Natural killer cell (primary cell): ENCODE measurements around the gene FNTB. TPM values are rescaled to one million over a fixed set of nuclear protein-coding genes. Genes with fewer than 3 reads are reported as not detected.
A peak's percentile ranks its signal among the peaks of the same experiment; 100 is the strongest.

Experiments used
- ATAC-seq, 3 donors: fragments of 150-1000 bp in 2 of 3; fragments of 200-7000 bp in 1 of 3; cut with Tn5 transposase; 1 replicate in 1 of 3; 2 replicates in 2 of 3; pipeline ENCODE4 v1.10.0; 2021; ENCODE audit warnings: mild to moderate bottlenecking in 2 of 3, moderate library complexity in 2 of 3
- DNase-seq, 2 donors: peaks; one replicate each; pipeline versions ENCODE4 v3.0.0 to v3.0.0-alpha.2; 2013 to 2021; ENCODE audit warnings: mixed read lengths in 1 of 2
- H3K27ac ChIP-seq: one replicate; pipeline ENCODE4 v1.5.1; 2013; ENCODE audit warnings: mild to moderate bottlenecking, low read length
- H3K27me3 ChIP-seq: one replicate; pipeline ENCODE4 v1.6.1; 2013; ENCODE audit warnings: low read length; ENCODE audit not compliant: control insufficient read depth, insufficient read depth
- H3K36me3 ChIP-seq: one replicate; pipeline ENCODE4 v1.6.1; 2013; ENCODE audit warnings: low read length; ENCODE audit not compliant: control insufficient read depth, insufficient read depth
- H3K4me1 ChIP-seq: one replicate; pipeline ENCODE4 v1.6.1; 2013; ENCODE audit warnings: low read length; ENCODE audit not compliant: control insufficient read depth, insufficient read depth
- H3K4me3 ChIP-seq: one replicate; pipeline ENCODE4 v1.5.1; 2013; ENCODE audit warnings: low read length
- H3K9me3 ChIP-seq: one replicate; pipeline ENCODE4 v1.6.1; 2013; ENCODE audit warnings: low read length; ENCODE audit not compliant: control insufficient read depth, insufficient read depth
- H3K27ac Mint-ChIP-seq, 2 donors: one replicate each; pipeline ENCODE4 v1.8.0; 2022; ENCODE audit warnings: mild to moderate bottlenecking in 2 of 2, mixed read lengths in 2 of 2, moderate library complexity in 1 of 2
- H3K27me3 Mint-ChIP-seq, 2 donors: one replicate each; pipeline ENCODE4 v1.8.0; 2022; ENCODE audit warnings: low read depth in 2 of 2, mixed read lengths in 2 of 2
- H3K36me3 Mint-ChIP-seq: one replicate; pipeline ENCODE4 v1.8.0; 2022; ENCODE audit warnings: mixed read lengths
- H3K4me1 Mint-ChIP-seq, 2 donors: one replicate each; pipeline ENCODE4 v1.8.0; 2022; ENCODE audit warnings: mixed read lengths in 2 of 2
- H3K4me3 Mint-ChIP-seq: one replicate; pipeline ENCODE4 v1.8.0; 2022; ENCODE audit warnings: mild to moderate bottlenecking, moderate library complexity, mixed read lengths
- H3K9me3 Mint-ChIP-seq, 2 donors: one replicate each; pipeline ENCODE4 v1.8.0; 2022; ENCODE audit warnings: mixed read lengths in 2 of 2
- CTCF ChIP-seq: fragments of 200-600 bp; IDR thresholded peaks from one replicate; pipeline ENCODE4 v1.8.0; 2022; ENCODE audit warnings: antibody characterized with exemption
- WGBS: methylation state at CpG from one replicate; pipeline ENCODE4 v1.1.7; 2013; ENCODE audit warnings: missing lambda C conversion rate; ENCODE audit not compliant: insufficient coverage; 5-methylcytosine and 5-hydroxymethylcytosine counted together
- intact Hi-C: fragments of 100-400 bp; cut with micrococcal nuclease; formaldehyde crosslinking; loops from one replicate; pipeline ENCODE4 v1.14.2; 2022
- total RNA-seq, 4 donors: library from RNA; stranded (reverse); fragments of 120-200 nt in 1 of 4; gene quantifications; one replicate each; pipeline versions ENCODE4 v1.2.3 to v1.2.4, GENCODE V29; 2013 to 2022

FNTB gene
- total RNA-seq, 3 donors from 2014 or later (not counting 1 experiment from before 2014, with no cell fraction given), result 4.0 to 8.7 (median 8.4) TPM

DNA sequence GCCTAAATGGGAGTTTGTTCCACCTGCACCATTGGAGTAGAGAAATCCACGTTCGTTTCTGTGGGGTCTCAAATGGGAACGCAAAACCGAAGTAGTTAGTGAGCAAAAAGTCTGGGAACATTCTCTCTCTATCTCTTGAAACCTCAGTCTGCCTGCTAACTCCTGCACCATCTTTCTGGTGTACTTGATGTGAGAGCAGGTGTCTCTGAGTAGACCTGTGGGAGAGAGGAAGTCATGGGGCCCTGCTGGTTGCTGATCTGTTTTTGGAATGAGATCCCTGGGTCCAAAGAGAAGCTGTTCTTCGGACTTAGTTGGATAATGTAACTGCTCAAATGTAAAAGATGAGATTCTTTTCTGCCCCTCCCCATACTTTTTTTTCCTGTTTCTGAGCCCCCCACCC lies 58.3 kb downstream of the FNTB start:
- Mint-ChIP-seq H3K4me1 (peaks cover 22 to 26% of the 10 kb centered on the region in 2 donors), H3K36me3 (peaks cover 8% of the 10 kb centered on the region), H3K4me3 (no peak overlapping the region), H3K27ac (no peak overlapping the region), H3K9me3 (no peaks in the 10 kb centered on the region), H3K27me3 (no peaks in the 10 kb centered on the region)
- Histone ChIP-seq H3K4me3 (no peak overlapping the region), H3K9me3 (no peaks in the 10 kb centered on the region), H3K27me3 (no peaks in the 10 kb centered on the region), H3K36me3 (peaks cover 13% of the 10 kb centered on the region), H3K27ac (no peak overlapping the region), H3K4me1 (peaks cover 11% of the 10 kb centered on the region)
- DNase-seq (no peak), ATAC-seq (no peak)
- TF ChIP-seq CTCF, result no peak
- 77% methylated on average over 5 of the region's 5 CpGs for WGBS
- intact Hi-C loops, result no loop called here

DNA sequence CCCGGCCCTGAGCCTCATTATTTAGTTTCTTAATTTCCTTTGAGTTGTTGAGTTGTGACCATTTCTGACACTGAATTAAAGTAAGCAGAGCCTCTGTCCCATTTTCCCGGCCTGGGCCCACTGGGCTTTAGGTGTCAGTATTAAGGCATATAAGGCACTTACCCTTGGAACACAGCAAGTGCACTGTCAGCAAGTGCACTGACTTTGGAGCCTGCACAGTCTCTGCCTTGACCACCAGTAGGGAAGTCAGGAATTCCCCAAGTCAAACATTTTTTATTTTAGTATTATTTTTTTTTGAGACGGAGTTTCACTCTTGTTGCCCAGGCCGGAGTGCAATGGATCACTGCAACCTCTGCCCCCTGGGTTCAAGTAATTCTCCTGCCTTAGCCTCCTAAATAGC lies 59.0 kb downstream of the FNTB start:
- intact Hi-C loops, result no loop called here
- ATAC-seq (no peak), DNase-seq (no peak)
- Histone ChIP-seq H3K9me3 (no peaks in the 10 kb centered on the region), H3K27ac (no peak overlapping the region), H3K27me3 (no peaks in the 10 kb centered on the region), H3K4me3 (no peak overlapping the region), H3K36me3 (peaks cover 13% of the 10 kb centered on the region), H3K4me1 (peaks cover 11% of the 10 kb centered on the region)
- Mint-ChIP-seq H3K27ac (no peak overlapping the region), H3K4me3 (no peak overlapping the region), H3K9me3 (no peaks in the 10 kb centered on the region), H3K27me3 (no peaks in the 10 kb centered on the region), H3K4me1 (peaks cover 22 to 26% of the 10 kb centered on the region in 2 donors), H3K36me3 (peaks cover 8% of the 10 kb centered on the region)
- 98% methylated on average over 4 of the region's 4 CpGs for WGBS
- no peak for TF ChIP-seq CTCF

DNA sequence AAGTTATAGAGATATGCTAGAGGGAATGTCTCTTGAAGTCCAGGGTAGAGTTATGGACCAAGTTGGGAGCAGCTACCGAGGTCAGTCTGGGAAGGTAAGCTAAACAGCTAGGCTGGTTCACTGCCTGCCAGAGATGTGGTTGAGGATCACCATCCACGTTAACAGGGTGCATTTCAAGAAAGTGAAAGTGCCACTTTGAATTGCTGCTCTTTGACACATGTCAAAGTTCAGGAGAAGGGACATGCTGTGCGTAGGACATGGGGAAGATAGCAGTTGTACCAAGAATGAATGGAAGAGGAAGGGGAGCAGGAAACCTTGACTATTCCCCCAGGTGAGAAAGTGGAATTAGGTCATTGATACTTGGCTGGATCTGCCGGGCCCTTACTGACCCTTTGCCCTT lies 66.1 kb downstream of the FNTB start:
- ATAC-seq (no peak), DNase-seq (no peak)
- H3K9me3 ChIP-seq, result no peaks in the 10 kb centered on the region
- H3K4me3 ChIP-seq, result no peak overlapping the region
- H3K4me1 Mint-ChIP-seq, result peaks cover 12 to 24% of the 10 kb centered on the region in 2 donors
- no peak overlapping the region for H3K27ac Mint-ChIP-seq
- 80% methylated on average over 4 of the region's 4 CpGs for WGBS
- no peaks in the 10 kb centered on the region for H3K27me3 Mint-ChIP-seq
- H3K9me3 Mint-ChIP-seq, result no peaks in the 10 kb centered on the region
- H3K27me3 ChIP-seq, result no peaks in the 10 kb centered on the region
- peaks cover 2% of the 10 kb centered on the region for H3K36me3 ChIP-seq
- no peak for TF ChIP-seq CTCF
- H3K4me1 ChIP-seq, result peaks cover 13% of the 10 kb centered on the region
- intact Hi-C loops, result no loop called here
- no peaks in the 10 kb centered on the region for H3K36me3 Mint-ChIP-seq
- H3K27ac ChIP-seq, result no peak overlapping the region
- H3K4me3 Mint-ChIP-seq, result no peak overlapping the region

GRCh38 chr14:65053466-65053865 lies 66.8 kb downstream of the FNTB start:
- DNase-seq, result no peak
- TF ChIP-seq CTCF, result no peak
- Histone ChIP-seq H3K27ac (no peak overlapping the region), H3K4me3 (no peak overlapping the region), H3K9me3 (no peaks in the 10 kb centered on the region), H3K27me3 (no peaks in the 10 kb centered on the region), H3K4me1 (peaks cover 13% of the 10 kb centered on the region), H3K36me3 (no peaks in the 10 kb centered on the region)
- Mint-ChIP-seq H3K9me3 (no peaks in the 10 kb centered on the region), H3K27ac (peak overlapping the region in 1 of 2 donors; percentile 20), H3K27me3 (no peaks in the 10 kb centered on the region), H3K36me3 (no peaks in the 10 kb centered on the region), H3K4me1 (peaks cover 11 to 26% of the 10 kb centered on the region in 2 donors), H3K4me3 (no peak overlapping the region)
- 100% methylated on average over 1 of the region's 3 CpGs for WGBS
- intact Hi-C loops, result no loop called here
- ATAC-seq, result no peak
